H1 (cell line): ENCODE measurements around the gene ETFBKMT. TPM values are rescaled to one million over a fixed set of nuclear protein-coding genes. Genes with fewer than 3 reads are reported as not detected.

Experiments
- BRCA1 ChIP-seq: IDR thresholded peaks from 2 replicates; pipeline ENCODE4 v1.6.1; 2012; ENCODE audit warnings: low read depth, low read length, improper control_type of control experiment
- CHD7 ChIP-seq: fragments of 300-600 bp; sonication (generic); IDR thresholded peaks from 2 replicates; pipeline ENCODE4 v1.7.1; 2012; ENCODE audit warnings: low read length, moderate library complexity, mild to moderate bottlenecking, inconsistent platforms; ENCODE audit not compliant: insufficient replicate concordance
- FOSL1 ChIP-seq: IDR thresholded peaks from 2 replicates; pipeline ENCODE4 v1.6.1; 2011; ENCODE audit warnings: mild to moderate bottlenecking, low read depth, low read length, moderate library complexity; ENCODE audit not compliant: insufficient read depth
- polyA plus RNA-seq, 7 experiments: library from polyadenylated mRNA; depleted of rRNA in 3 of 7; stranded (reverse) in 5 of 7; unstranded in 2 of 7; fragments of >200 nt in 5 of 7; fragments of 200-250 nt in 2 of 7; gene quantifications; 1 replicate in 5 of 7; 2 replicates in 1 of 7; 4 replicates in 1 of 7; pipeline versions ENCODE4 v1.2.1 to v1.2.3, GENCODE V29; 2011 to 2013; ENCODE audit warnings: missing spikeins in 2 of 7, mixed read lengths in 2 of 7
- total RNA-seq: library from RNA; stranded (reverse); fragmentation: NEBNext Ultra II Directional; extraction: Animal tissue kit (Norgen Biotek cat#: 25700); gene quantifications from 2 replicates; pipeline ENCODE4 v1.2.1, GENCODE V29; 2021

The ETFBKMT gene
- total and polyA plus RNA-seq, 2 of the 8 experiments (the other 6 are each of a cell fraction or from before 2014, with no cell fraction given), result 0.59 to 1.7 TPM

GRCh38 chr12:31641509-31642090 lies 17.9 kb upstream of the ETFBKMT start (continued):
- TF ChIP-seq CHD7 (no peak), BRCA1 (no peak), FOSL1 (no peak)
